OCI-LY1 (cell line): ENCODE measurements around the gene DONSON.

Experiments
- H2AFZ ChIP-seq: fragments of 200-600 bp; sonication (generic), shearing (Covaris generic); 2 replicates; pipeline ENCODE4 v1.6.0; 2014; ENCODE audit warnings: antibody characterized with exemption, mild to moderate bottlenecking, low read length
- H3F3A ChIP-seq: fragments of 200-600 bp; sonication (generic), shearing (Covaris generic); 2 replicates; pipeline ENCODE4 v1.6.0; 2014; ENCODE audit warnings: mild to moderate bottlenecking, antibody characterized with exemption, low read length, moderate library complexity; ENCODE audit not compliant: insufficient read depth
- H3K27ac ChIP-seq: fragments of 200-600 bp; sonication (generic); 2 replicates; pipeline ENCODE4 v1.5.1; 2014; ENCODE audit warnings: low read length, mixed run types, mild to moderate bottlenecking, low read depth; ENCODE audit not compliant: poor library complexity, severe bottlenecking
- H3K27me3 ChIP-seq: fragments of 200-600 bp; sonication (generic); 2 replicates; pipeline ENCODE4 v1.6.0; 2014; ENCODE audit warnings: antibody characterized with exemption, mild to moderate bottlenecking, low read length, moderate library complexity; ENCODE audit not compliant: insufficient read depth
- H3K36me3 ChIP-seq: fragments of 200-600 bp; sonication (generic); 2 replicates; pipeline ENCODE4 v1.6.1; 2014; ENCODE audit warnings: mild to moderate bottlenecking, antibody characterized with exemption, low read length, moderate library complexity, mixed read lengths; ENCODE audit not compliant: insufficient read depth
- H3K4me1 ChIP-seq: fragments of 200-600 bp; sonication (generic); 2 replicates; pipeline ENCODE4 v1.5.1; 2014; ENCODE audit warnings: mild to moderate bottlenecking, low read length, moderate library complexity; ENCODE audit not compliant: insufficient read depth, severe bottlenecking
- H3K4me2 ChIP-seq: fragments of 200-600 bp; sonication (generic), shearing (Covaris generic); 2 replicates; pipeline ENCODE4 v1.6.1; 2014; ENCODE audit warnings: low read length
- H3K4me3 ChIP-seq: fragments of 200-600 bp; sonication (generic); 2 replicates; pipeline ENCODE4 v1.5.1; 2014; ENCODE audit warnings: low read length, low read depth, mild to moderate bottlenecking, mixed read lengths; ENCODE audit not compliant: poor library complexity, severe bottlenecking
- H3K79me2 ChIP-seq: fragments of 200-600 bp; shearing (Covaris generic); 2 replicates; pipeline ENCODE4 v1.6.1; 2016; ENCODE audit warnings: mixed run types, low read length, mixed read lengths; ENCODE audit not compliant: insufficient read depth
- H3K9ac ChIP-seq: fragments of 200-600 bp; sonication (generic), shearing (Covaris generic); 2 replicates; pipeline ENCODE4 v1.6.1; 2014; ENCODE audit warnings: mild to moderate bottlenecking, low read length, mixed read lengths
- H3K9me2 ChIP-seq: fragments of 200-600 bp; sonication (generic), shearing (Covaris generic); 2 replicates; pipeline ENCODE4 v1.6.1; 2014; ENCODE audit warnings: low read depth, mild to moderate bottlenecking, low read length, mixed read lengths
- H3K9me3 ChIP-seq: fragments of 200-600 bp; shearing (Covaris generic); 2 replicates; pipeline ENCODE4 v1.6.1; 2014; ENCODE audit warnings: low read length, mixed read lengths
- H4K20me1 ChIP-seq: fragments of 200-600 bp; sonication (generic), shearing (Covaris generic); 2 replicates; pipeline ENCODE4 v1.6.0; 2016; ENCODE audit warnings: mild to moderate bottlenecking, low read length; ENCODE audit not compliant: insufficient read depth
- EZH2 ChIP-seq: fragments of 200-600 bp; sonication (generic), shearing (Covaris generic); IDR thresholded peaks from 2 replicates; pipeline ENCODE4 v1.8.0; 2017; ENCODE audit warnings: borderline replicate concordance, mixed run types, mild to moderate bottlenecking, antibody characterized with exemption, low read length, moderate library complexity, mixed read lengths
- TF ChIP-seq, protein P1 (sequence below): fragments of 200-600 bp; sonication (generic), shearing (Covaris generic); IDR thresholded peaks from 2 replicates; pipeline ENCODE4 v1.5.1; 2017; ENCODE audit warnings: mild to moderate bottlenecking, antibody characterized with exemption, low read length, moderate library complexity, mixed read lengths

The DONSON gene

DNA sequence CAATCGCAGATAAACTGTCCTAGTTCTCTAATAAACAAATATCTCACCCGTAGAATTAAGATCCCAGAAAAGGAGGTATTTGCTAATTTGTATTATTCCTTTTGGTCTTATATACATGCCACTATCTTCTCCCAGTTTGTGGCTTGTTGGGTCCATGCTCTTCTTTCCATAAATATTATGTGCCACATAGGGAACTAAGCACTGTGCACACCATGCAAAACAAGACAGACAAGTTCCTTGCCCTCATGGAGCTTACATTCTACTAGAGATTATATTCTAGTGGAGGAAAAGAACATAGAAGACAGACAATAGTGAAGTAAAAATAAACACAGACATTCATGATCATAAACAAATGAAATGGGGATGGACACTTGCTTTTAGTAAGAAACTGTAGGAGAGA, 51.3 kb downstream of the DONSON start:
- Histone ChIP-seq H3K9me3 (no peaks in the 10 kb centered on the region), H3K9me2 (no peaks in the 10 kb centered on the region), H3F3A (peaks cover 3% of the 10 kb centered on the region; the same call in 1 of the 2 replicates), H2AFZ (no peak overlapping the region), H3K4me1 (peaks cover 17% of the 10 kb centered on the region), H3K79me2 (peaks cover 24% of the 10 kb centered on the region), H3K27me3 (no peaks in the 10 kb centered on the region), H4K20me1 (no peaks in the 10 kb centered on the region), H3K36me3 (peaks cover 80% of the 10 kb centered on the region), H3K4me3 (no peak overlapping the region), H3K27ac (no peak overlapping the region), H3K9ac (no peak overlapping the region), H3K4me2 (no peak overlapping the region)
- TF ChIP-seq EZH2 = no peak
- TF ChIP-seq, protein P1, sequence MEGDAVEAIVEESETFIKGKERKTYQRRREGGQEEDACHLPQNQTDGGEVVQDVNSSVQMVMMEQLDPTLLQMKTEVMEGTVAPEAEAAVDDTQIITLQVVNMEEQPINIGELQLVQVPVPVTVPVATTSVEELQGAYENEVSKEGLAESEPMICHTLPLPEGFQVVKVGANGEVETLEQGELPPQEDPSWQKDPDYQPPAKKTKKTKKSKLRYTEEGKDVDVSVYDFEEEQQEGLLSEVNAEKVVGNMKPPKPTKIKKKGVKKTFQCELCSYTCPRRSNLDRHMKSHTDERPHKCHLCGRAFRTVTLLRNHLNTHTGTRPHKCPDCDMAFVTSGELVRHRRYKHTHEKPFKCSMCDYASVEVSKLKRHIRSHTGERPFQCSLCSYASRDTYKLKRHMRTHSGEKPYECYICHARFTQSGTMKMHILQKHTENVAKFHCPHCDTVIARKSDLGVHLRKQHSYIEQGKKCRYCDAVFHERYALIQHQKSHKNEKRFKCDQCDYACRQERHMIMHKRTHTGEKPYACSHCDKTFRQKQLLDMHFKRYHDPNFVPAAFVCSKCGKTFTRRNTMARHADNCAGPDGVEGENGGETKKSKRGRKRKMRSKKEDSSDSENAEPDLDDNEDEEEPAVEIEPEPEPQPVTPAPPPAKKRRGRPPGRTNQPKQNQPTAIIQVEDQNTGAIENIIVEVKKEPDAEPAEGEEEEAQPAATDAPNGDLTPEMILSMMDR = no peak

DNA sequence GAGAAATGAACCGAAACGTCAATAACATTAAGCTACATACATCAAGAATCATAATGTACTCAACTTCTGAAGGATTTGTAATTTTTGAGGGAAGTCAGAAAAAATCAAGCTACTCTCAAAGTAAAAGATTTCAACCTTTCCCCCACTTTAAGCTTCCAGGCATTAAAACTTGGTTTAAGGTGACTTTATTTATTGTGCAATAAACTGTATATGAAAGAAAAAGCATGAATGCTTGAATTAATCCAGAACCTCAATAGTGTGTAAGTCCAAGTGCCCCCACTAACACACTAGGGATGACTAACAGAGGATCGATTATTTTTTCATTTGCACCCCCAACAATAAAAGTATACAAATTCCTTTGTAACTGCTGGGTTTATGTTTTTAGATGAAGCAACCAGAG, 57.5 kb downstream of the DONSON start:
- Histone ChIP-seq H4K20me1 (no peaks in the 10 kb centered on the region), H3K27ac (no peak overlapping the region), H2AFZ (no peak overlapping the region), H3K4me2 (no peak overlapping the region), H3K36me3 (peaks cover 99% of the 10 kb centered on the region), H3K27me3 (no peaks in the 10 kb centered on the region), H3K4me3 (no peak overlapping the region), H3K79me2 (no peaks in the 10 kb centered on the region; the same call in 1 of the 2 replicates), H3K9ac (no peak overlapping the region), H3F3A (peaks cover 3% of the 10 kb centered on the region), H3K9me3 (no peaks in the 10 kb centered on the region), H3K9me2 (no peaks in the 10 kb centered on the region), H3K4me1 (no peaks in the 10 kb centered on the region)
- no peak for TF ChIP-seq EZH2
- TF ChIP-seq, protein P1 = no peak
